ENCODE measurements around the gene PTPRG.

The PTPRG gene

DNA sequence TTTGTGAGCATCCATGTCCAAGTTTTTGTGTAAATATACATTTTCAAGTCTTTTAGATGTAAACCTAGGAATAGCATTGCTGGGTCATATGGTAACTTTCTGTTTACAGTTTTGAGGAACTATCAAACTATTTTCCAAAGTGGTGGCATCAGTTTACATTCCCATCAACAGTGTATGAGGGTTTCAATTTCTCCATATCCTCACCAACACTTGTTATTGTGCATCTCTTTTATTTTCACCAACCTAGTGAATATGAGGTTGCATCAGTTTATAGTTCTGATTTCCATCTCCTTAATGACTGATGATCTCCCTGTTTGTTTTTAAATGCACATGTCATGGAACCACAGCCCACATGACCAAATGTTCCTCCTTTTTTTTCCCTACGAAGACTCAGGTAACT lies 610.8 kb downstream of the PTPRG start:
- Histone ChIP-seq H3K4me1 (ENCODE audit: insufficient read depth, low read length, poor library complexity, severe bottlenecking) (peaks cover 27% of the 10 kb centered on the region), H3K4me3 (ENCODE audit: low read length, poor library complexity, severe bottlenecking) (no peak overlapping the region), H3K9me3 (ENCODE audit: insufficient read depth, low read depth, low read length) (peaks cover 3% of the 10 kb centered on the region; the same call in 1 of the 2 replicates), H3K27me3 (ENCODE audit: insufficient read depth, low read length, poor library complexity, severe bottlenecking) (no peaks in the 10 kb centered on the region), H2AFZ (ENCODE audit: low read length) (no peak overlapping the region), H3K9ac (ENCODE audit: low read depth, low read length, poor library complexity, severe bottlenecking) (no peak overlapping the region), H3K79me2 (ENCODE audit: insufficient read depth, low read length) (no peaks in the 10 kb centered on the region), H3K36me3 (ENCODE audit: insufficient read depth, low read length) (peaks cover 10% of the 10 kb centered on the region), H3K4me2 (ENCODE audit: low read depth, low read length, poor library complexity, severe bottlenecking) (no peak overlapping the region), H3K9me2 (replicated peaks; ENCODE audit: low read depth, low read length) (no peaks in the 10 kb centered on the region), H4K20me1 (ENCODE audit: insufficient read depth, low read length, poor library complexity, severe bottlenecking) (no peaks in the 10 kb centered on the region), H3F3A (ENCODE audit: low read depth) (no peaks in the 10 kb centered on the region)
- no peak for TF ChIP-seq EZH2phosphoT487 (IDR thresholded peaks at IDR 0.05; ENCODE audit: borderline replicate concordance)
- TF ChIP-seq, protein P1, sequence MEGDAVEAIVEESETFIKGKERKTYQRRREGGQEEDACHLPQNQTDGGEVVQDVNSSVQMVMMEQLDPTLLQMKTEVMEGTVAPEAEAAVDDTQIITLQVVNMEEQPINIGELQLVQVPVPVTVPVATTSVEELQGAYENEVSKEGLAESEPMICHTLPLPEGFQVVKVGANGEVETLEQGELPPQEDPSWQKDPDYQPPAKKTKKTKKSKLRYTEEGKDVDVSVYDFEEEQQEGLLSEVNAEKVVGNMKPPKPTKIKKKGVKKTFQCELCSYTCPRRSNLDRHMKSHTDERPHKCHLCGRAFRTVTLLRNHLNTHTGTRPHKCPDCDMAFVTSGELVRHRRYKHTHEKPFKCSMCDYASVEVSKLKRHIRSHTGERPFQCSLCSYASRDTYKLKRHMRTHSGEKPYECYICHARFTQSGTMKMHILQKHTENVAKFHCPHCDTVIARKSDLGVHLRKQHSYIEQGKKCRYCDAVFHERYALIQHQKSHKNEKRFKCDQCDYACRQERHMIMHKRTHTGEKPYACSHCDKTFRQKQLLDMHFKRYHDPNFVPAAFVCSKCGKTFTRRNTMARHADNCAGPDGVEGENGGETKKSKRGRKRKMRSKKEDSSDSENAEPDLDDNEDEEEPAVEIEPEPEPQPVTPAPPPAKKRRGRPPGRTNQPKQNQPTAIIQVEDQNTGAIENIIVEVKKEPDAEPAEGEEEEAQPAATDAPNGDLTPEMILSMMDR (conservative IDR thresholded peaks at IDR 0.05; ENCODE audit: low read length), result no peak

DNA sequence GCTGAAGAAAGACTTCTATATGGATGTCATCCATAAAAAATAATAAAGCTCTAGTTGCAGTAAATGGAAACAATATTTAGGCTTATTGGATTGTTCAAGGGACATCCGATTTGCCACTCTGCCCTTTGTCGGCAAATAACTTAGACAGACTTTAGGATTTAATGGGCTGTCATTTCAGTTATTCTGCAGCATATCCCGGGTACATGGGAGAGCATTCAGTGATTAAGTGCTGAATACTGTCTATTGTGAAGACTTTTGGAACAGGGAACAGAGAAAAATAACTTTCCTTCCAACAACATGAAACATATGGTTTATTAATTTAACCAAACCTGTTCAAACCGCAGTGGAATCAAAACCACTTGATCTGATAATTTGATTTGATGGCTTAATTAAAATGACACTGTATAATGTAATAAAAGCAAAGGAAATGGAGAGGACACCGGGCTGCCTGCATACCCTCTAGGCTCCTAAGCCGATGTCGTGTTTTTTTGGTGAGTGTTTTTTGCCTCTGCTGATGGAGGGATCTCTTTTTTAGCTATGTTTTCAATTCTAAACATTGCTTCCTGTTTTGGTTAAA lies 612.7 kb downstream of the PTPRG start:
- no peak overlapping the region for H3K4me3 ChIP-seq (ENCODE audit: low read length, poor library complexity, severe bottlenecking)
- H3K9me2 ChIP-seq (replicated peaks; ENCODE audit: low read depth, low read length), result no peaks in the 10 kb centered on the region
- H3K9ac ChIP-seq (ENCODE audit: low read depth, low read length, poor library complexity, severe bottlenecking), result no peak overlapping the region
- H3F3A ChIP-seq (ENCODE audit: low read depth), result no peaks in the 10 kb centered on the region
- H3K9me3 ChIP-seq (ENCODE audit: insufficient read depth, low read depth, low read length), result peaks cover 3% of the 10 kb centered on the region; the same call in 1 of the 2 replicates
- peaks cover 10% of the 10 kb centered on the region for H3K36me3 ChIP-seq (ENCODE audit: insufficient read depth, low read length)
- H3K4me2 ChIP-seq (ENCODE audit: low read depth, low read length, poor library complexity, severe bottlenecking), result no peak overlapping the region
- H4K20me1 ChIP-seq (ENCODE audit: insufficient read depth, low read length, poor library complexity, severe bottlenecking), result no peaks in the 10 kb centered on the region
- H2AFZ ChIP-seq (ENCODE audit: low read length), result no peak overlapping the region
- TF ChIP-seq EZH2phosphoT487 (IDR thresholded peaks at IDR 0.05; ENCODE audit: borderline replicate concordance), result no peak
- peaks cover 21% of the 10 kb centered on the region for H3K4me1 ChIP-seq (ENCODE audit: insufficient read depth, low read length, poor library complexity, severe bottlenecking)
- no peaks in the 10 kb centered on the region for H3K27me3 ChIP-seq (ENCODE audit: insufficient read depth, low read length, poor library complexity, severe bottlenecking)
- no peaks in the 10 kb centered on the region for H3K79me2 ChIP-seq (ENCODE audit: insufficient read depth, low read length)

DNA sequence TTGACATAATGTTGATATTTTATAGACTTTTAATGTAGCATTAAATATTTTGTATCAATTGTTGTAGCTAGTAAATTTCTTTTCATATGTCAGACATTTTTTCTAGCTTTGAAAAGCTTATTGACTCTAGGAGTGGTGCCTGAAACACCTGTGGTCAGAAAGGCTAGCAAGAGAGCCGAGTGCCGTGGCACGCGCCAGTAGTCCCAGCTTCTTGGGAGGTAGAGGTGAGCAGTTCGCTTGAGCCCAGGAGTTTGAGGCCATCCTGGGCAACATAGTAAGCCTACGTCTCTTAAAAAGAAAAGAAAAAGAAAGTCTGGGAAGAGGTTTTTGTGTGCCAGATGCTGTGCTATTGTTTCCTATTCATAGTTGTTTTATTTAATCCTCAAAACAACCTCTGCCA lies 613.8 kb downstream of the PTPRG start:
- Histone ChIP-seq H3F3A (ENCODE audit: low read depth) (no peaks in the 10 kb centered on the region), H3K9ac (ENCODE audit: low read depth, low read length, poor library complexity, severe bottlenecking) (no peak overlapping the region), H3K36me3 (ENCODE audit: insufficient read depth, low read length) (peaks cover 10% of the 10 kb centered on the region), H3K9me2 (replicated peaks; ENCODE audit: low read depth, low read length) (no peaks in the 10 kb centered on the region), H3K79me2 (ENCODE audit: insufficient read depth, low read length) (no peaks in the 10 kb centered on the region), H2AFZ (ENCODE audit: low read length) (no peak overlapping the region), H3K4me2 (ENCODE audit: low read depth, low read length, poor library complexity, severe bottlenecking) (no peak overlapping the region), H4K20me1 (ENCODE audit: insufficient read depth, low read length, poor library complexity, severe bottlenecking) (no peaks in the 10 kb centered on the region), H3K27me3 (ENCODE audit: insufficient read depth, low read length, poor library complexity, severe bottlenecking) (no peaks in the 10 kb centered on the region), H3K9me3 (ENCODE audit: insufficient read depth, low read depth, low read length) (peaks cover 3% of the 10 kb centered on the region; the same call in 1 of the 2 replicates), H3K4me1 (ENCODE audit: insufficient read depth, low read length, poor library complexity, severe bottlenecking) (peaks cover 10% of the 10 kb centered on the region), H3K4me3 (ENCODE audit: low read length, poor library complexity, severe bottlenecking) (no peak overlapping the region)
- TF ChIP-seq, protein P1 (conservative IDR thresholded peaks at IDR 0.05; ENCODE audit: low read length), result no peak
- no peak for TF ChIP-seq EZH2phosphoT487 (IDR thresholded peaks at IDR 0.05; ENCODE audit: borderline replicate concordance)

DNA sequence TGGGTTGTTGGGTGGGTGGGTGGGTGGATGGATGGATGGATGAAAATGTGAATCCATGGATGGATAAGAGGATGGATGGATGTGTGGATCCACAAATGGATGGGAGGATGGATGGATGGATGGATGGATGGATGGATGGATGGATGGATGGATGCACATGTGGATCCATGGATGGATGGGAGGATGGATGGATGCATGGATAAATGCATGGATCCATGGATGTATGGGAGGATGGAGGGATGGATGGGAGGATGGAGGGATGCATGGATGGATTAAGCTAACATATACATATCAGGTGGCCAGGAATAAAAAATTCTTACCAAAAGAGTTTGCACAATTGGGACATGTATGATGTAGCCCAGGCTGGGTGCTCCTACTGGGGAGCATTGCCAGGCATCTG lies 616.7 kb downstream of the PTPRG start:
- Histone ChIP-seq H3K27me3 (ENCODE audit: insufficient read depth, low read length, poor library complexity, severe bottlenecking) (no peaks in the 10 kb centered on the region), H3K9ac (ENCODE audit: low read depth, low read length, poor library complexity, severe bottlenecking) (no peak overlapping the region), H3K79me2 (ENCODE audit: insufficient read depth, low read length) (no peaks in the 10 kb centered on the region), H3K36me3 (ENCODE audit: insufficient read depth, low read length) (no peaks in the 10 kb centered on the region), H3K4me3 (ENCODE audit: low read length, poor library complexity, severe bottlenecking) (no peak overlapping the region), H3K9me2 (replicated peaks; ENCODE audit: low read depth, low read length) (no peaks in the 10 kb centered on the region), H4K20me1 (ENCODE audit: insufficient read depth, low read length, poor library complexity, severe bottlenecking) (no peaks in the 10 kb centered on the region), H2AFZ (ENCODE audit: low read length) (no peak overlapping the region), H3K4me1 (ENCODE audit: insufficient read depth, low read length, poor library complexity, severe bottlenecking) (no peaks in the 10 kb centered on the region), H3K4me2 (ENCODE audit: low read depth, low read length, poor library complexity, severe bottlenecking) (no peak overlapping the region), H3F3A (ENCODE audit: low read depth) (no peaks in the 10 kb centered on the region), H3K9me3 (ENCODE audit: insufficient read depth, low read depth, low read length) (no peaks in the 10 kb centered on the region)
- TF ChIP-seq, protein P1 (conservative IDR thresholded peaks at IDR 0.05; ENCODE audit: low read length), result no peak
- no peak for TF ChIP-seq EZH2phosphoT487 (IDR thresholded peaks at IDR 0.05; ENCODE audit: borderline replicate concordance)

All from Loucy (cell line).